OCI-LY7 (cell line): Measurements from ENCODE around the gene CSDE1. TPM values are rescaled to one million over a fixed set of nuclear protein-coding genes. Genes with fewer than 3 reads are reported as not detected.

Experiments
- BruUV-seq: library from RNA; stranded (reverse); fragments of 400-500 nt; replicated peaks from 2 replicates; lab custom pipeline; 2021; lab: Mats Ljungman, UMichigan
- CTCF ChIA-PET: fragments of 300-600 bp; sonication (Branson Sonifier 250); formaldehyde crosslinking; loops from one replicate; lab custom pipeline; 2022; ENCODE audit warnings: antibody characterized with exemption; ENCODE audit not compliant: unreplicated experiment; lab: Charles Lee
- POLR2A ChIA-PET: fragments of 300-600 bp; sonication (Branson Sonifier 250); formaldehyde crosslinking; loops from one replicate; lab custom pipeline; 2022; ENCODE audit warnings: antibody characterized with exemption; lab: Charles Lee
- DNase-seq: peaks from one replicate; pipeline ENCODE4 v3.0.0-alpha.2; 2015; ENCODE audit warnings: low spot score
- H2AFZ ChIP-seq: fragments of 200-600 bp; sonication (generic), shearing (Covaris generic); 2 replicates; pipeline ENCODE4 v1.6.1; 2014; ENCODE audit warnings: mild to moderate bottlenecking, antibody characterized with exemption, low read length, moderate library complexity
- H3K27ac ChIP-seq: fragments of 200-600 bp; sonication (generic); 2 replicates; pipeline ENCODE4 v1.5.1; 2014; ENCODE audit warnings: mixed run types, low read depth, mild to moderate bottlenecking, moderate library complexity, low read length, inconsistent platforms; ENCODE audit not compliant: poor library complexity, severe bottlenecking
- H3K36me3 ChIP-seq: fragments of 200-600 bp; sonication (generic); 2 replicates; pipeline ENCODE4 v1.6.1; 2014; ENCODE audit warnings: mild to moderate bottlenecking, antibody characterized with exemption, low read length, moderate library complexity, mixed read lengths; ENCODE audit not compliant: insufficient read depth
- H3K4me1 ChIP-seq: fragments of 200-600 bp; sonication (generic); 2 replicates; pipeline ENCODE4 v1.5.1; 2014; ENCODE audit warnings: mild to moderate bottlenecking, low read length; ENCODE audit not compliant: insufficient read depth, poor library complexity, severe bottlenecking
- H3K4me2 ChIP-seq: fragments of 200-600 bp; sonication (generic); 2 replicates; pipeline ENCODE4 v1.6.1; 2014; ENCODE audit warnings: mild to moderate bottlenecking, low read length
- H3K4me3 ChIP-seq: fragments of 200-600 bp; sonication (generic); 2 replicates; pipeline ENCODE4 v1.5.1; 2014; ENCODE audit warnings: mild to moderate bottlenecking, low read depth, low read length; ENCODE audit not compliant: poor library complexity, severe bottlenecking
- H3K79me2 ChIP-seq: fragments of 200-600 bp; sonication (generic); 2 replicates; pipeline ENCODE4 v1.6.1; 2016; ENCODE audit warnings: low read depth, mild to moderate bottlenecking, low read length, moderate library complexity, mixed read lengths; ENCODE audit not compliant: insufficient read depth
- H3K9me2 ChIP-seq: fragments of 200-600 bp; sonication (generic); 2 replicates; pipeline ENCODE4 v1.6.1; 2016; ENCODE audit warnings: mild to moderate bottlenecking, low read length, mixed read lengths; ENCODE audit not compliant: insufficient read depth
- H3K9me3 ChIP-seq: fragments of 200-600 bp; sonication (generic); 2 replicates; pipeline ENCODE4 v1.6.1; 2014; ENCODE audit warnings: mild to moderate bottlenecking, mixed run types, low read length, mixed read lengths
- H4K20me1 ChIP-seq: fragments of 200-600 bp; sonication (generic); 2 replicates; pipeline ENCODE4 v1.6.1; 2014; ENCODE audit warnings: mild to moderate bottlenecking, antibody characterized with exemption, low read length, moderate library complexity, mixed read lengths; ENCODE audit not compliant: insufficient read depth
- CTCF ChIP-seq: fragments of 200-600 bp; sonication (generic); conservative IDR thresholded peaks from 2 replicates; pipeline ENCODE4 v1.5.1; 2014; ENCODE audit warnings: mild to moderate bottlenecking, antibody characterized with exemption, low read length, moderate library complexity, mixed read lengths
- EZH2phosphoT487 ChIP-seq: fragments of 200-600 bp; sonication (generic); IDR thresholded peaks from 2 replicates; pipeline ENCODE4 v1.6.1; 2018; ENCODE audit warnings: low read depth, borderline replicate concordance, mild to moderate bottlenecking, mixed run types, antibody characterized with exemption, low read length, moderate library complexity, mixed read lengths
- intact Hi-C: fragments of 100-400 bp; cut with micrococcal nuclease; formaldehyde crosslinking; loops from one replicate; pipeline ENCODE4 v1.10.0; 2022; ENCODE audit not compliant: unreplicated experiment
- total RNA-seq, 2 experiments: library from RNA; depleted of rRNA in 1 of 2; stranded (reverse); fragments of >200 nt in 1 of 2; shearing (Covaris generic) in 1 of 2; gene quantifications; 2 replicates each; pipeline ENCODE4 v1.2.3, GENCODE V29; 2014 to 2022

Gene CSDE1
- total RNA-seq, 2 experiments from 2014 or later: 177 to 426 TPM

- Histone ChIP-seq H3K79me2 (peaks cover 31% of the 10 kb centered on the region), H3K4me1 (peaks cover 16% of the 10 kb centered on the region), H3K27ac (peak overlapping the region; percentile 54), H3K4me3 (peak overlapping the region; percentile 87), H3K9me3 (no peaks in the 10 kb centered on the region), H3K9me2 (no peaks in the 10 kb centered on the region), H4K20me1 (no peaks in the 10 kb centered on the region), H2AFZ (peak overlapping the region; percentile 68; the same call in 1 of the 2 replicates), H3K4me2 (peak overlapping the region; percentile 93), H3K36me3 (peaks cover 94% of the 10 kb centered on the region)
- CTCF ChIA-PET: interaction anchor here (0.8 kb wide), 1 partner anchor 369 kb away, joined by 3 read pairs; no protein-coding TSS in a partner anchor
- POLR2A ChIA-PET: interaction anchor here (0.8 to 2.8 kb wide), 12 partner anchors 10 to 369 kb away, joined by 3 to 16 read pairs (median 5); partner anchors contain the start of gene CSDE1
- no peak for TF ChIP-seq EZH2phosphoT487
- TF ChIP-seq CTCF: no peak
- DNase-seq: no peak
- BruUV-seq: no TSS peak
- intact Hi-C loops: loop anchor here (2.0 to 10.0 kb wide), 3 partner anchors 36 to 141 kb away; partner anchors contain the start of gene SIKE1
Measured at GRCh38 chr1:114715952-114716303, 41.9 kb downstream of the CSDE1 start.

DNA sequence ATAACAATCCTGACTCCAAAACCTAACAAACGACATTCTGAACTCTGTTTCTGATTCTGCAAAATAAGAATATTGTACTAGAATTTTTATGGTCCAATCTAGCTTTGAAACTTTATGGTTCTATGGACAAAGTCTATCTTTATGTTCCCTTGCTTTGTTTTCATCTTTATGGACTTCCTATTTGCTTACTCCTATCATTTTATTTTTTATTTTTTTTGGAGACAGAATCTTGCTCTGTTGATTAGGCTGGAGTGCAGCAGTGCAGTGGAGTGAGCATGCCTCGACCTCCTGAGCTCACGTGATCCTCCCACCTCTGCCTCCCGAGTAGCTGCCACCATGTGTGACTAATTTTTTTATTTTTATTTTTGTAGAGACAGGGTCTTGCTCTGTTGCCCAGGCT lies 44.8 kb downstream of the CSDE1 start:
- Histone ChIP-seq H3K79me2 (peaks cover 31% of the 10 kb centered on the region), H3K4me3 (no peak overlapping the region), H3K9me2 (no peaks in the 10 kb centered on the region), H3K27ac (no peak overlapping the region), H3K4me1 (peaks cover 16% of the 10 kb centered on the region), H2AFZ (no peak overlapping the region), H3K36me3 (peaks cover 91% of the 10 kb centered on the region), H3K9me3 (no peaks in the 10 kb centered on the region), H4K20me1 (no peaks in the 10 kb centered on the region), H3K4me2 (no peak overlapping the region)
- no TSS peak for BruUV-seq
- no peak for DNase-seq
- ChIA-PET CTCF (no interaction called here), POLR2A (interaction anchor here (0.6 to 1.8 kb wide), 4 partner anchors 10 to 750 kb away, joined by 3 to 4 read pairs (median 3); no protein-coding TSS in a partner anchor)
- TF ChIP-seq CTCF: no peak
- no peak for TF ChIP-seq EZH2phosphoT487
- intact Hi-C loops: loop anchor here (10.0 kb wide), 1 partner anchor 138 kb away; no protein-coding TSS in a partner anchor

DNA sequence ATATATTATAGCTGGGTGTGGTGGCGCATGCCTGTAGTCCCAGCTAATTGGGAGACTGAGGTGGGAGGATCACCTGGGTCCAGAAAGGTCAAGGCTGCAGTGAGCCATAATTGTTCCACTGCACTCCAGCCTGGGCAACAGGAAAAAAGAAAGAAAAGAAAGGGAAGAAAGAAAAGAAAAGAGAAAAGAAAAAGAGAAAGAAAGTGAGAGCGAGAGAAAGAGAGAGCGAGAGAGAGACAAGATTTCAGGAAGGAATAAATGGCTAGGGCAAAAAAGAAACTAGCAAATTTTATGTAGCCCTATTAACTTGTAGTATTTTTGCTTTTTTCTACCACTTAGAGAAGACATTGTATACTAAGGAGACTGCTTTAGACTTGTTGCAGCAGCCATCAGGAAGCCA lies 47.4 kb downstream of the CSDE1 start:
- intact Hi-C loops: loop anchor here (10.0 kb wide), 1 partner anchor 136 kb away; no protein-coding TSS in a partner anchor
- Histone ChIP-seq H2AFZ (no peak overlapping the region), H3K27ac (no peak overlapping the region), H3K9me3 (no peaks in the 10 kb centered on the region), H3K4me3 (no peak overlapping the region), H3K79me2 (peaks cover 14% of the 10 kb centered on the region), H3K36me3 (peaks cover 93% of the 10 kb centered on the region), H3K9me2 (no peaks in the 10 kb centered on the region), H3K4me2 (no peak overlapping the region), H3K4me1 (peaks cover under 1% of the 10 kb centered on the region), H4K20me1 (no peaks in the 10 kb centered on the region)
- no TSS peak for BruUV-seq
- DNase-seq: no peak
- CTCF ChIA-PET: no interaction called here
- no peak for TF ChIP-seq CTCF
- no peak for TF ChIP-seq EZH2phosphoT487
- POLR2A ChIA-PET: no interaction called here
